ENCODE results near the gene UCP2.

UCP2 gene

GRCh38 chr11:73931951-73932350 lies 50.7 kb downstream of the UCP2 start:
- Mint-ChIP-seq H3K9me3 (no peaks in the 10 kb centered on the region), H3K27me3 (no peaks in the 10 kb centered on the region), H3K4me1 (ENCODE audit: low read depth) (no peaks in the 10 kb centered on the region), H3K27ac (no peak overlapping the region), H3K4me3 (no peak overlapping the region), H3K36me3 (ENCODE audit: low read depth) (peaks cover 73% of the 10 kb centered on the region)
- no peak for DNase-seq

- Mint-ChIP-seq H3K4me1 (ENCODE audit: low read depth) (no peaks in the 10 kb centered on the region), H3K27me3 (no peaks in the 10 kb centered on the region), H3K27ac (no peak overlapping the region), H3K4me3 (no peak overlapping the region), H3K36me3 (ENCODE audit: low read depth) (peaks cover 79% of the 10 kb centered on the region), H3K9me3 (no peaks in the 10 kb centered on the region)
- DNase-seq: no peak
Measured at GRCh38 chr11:73931039-73931645, 51.5 kb downstream of the UCP2 start.

GRCh38 chr11:73929388-73929787 lies 53.3 kb downstream of the UCP2 start:
- H3K27ac Mint-ChIP-seq: no peak overlapping the region
- no peaks in the 10 kb centered on the region for H3K27me3 Mint-ChIP-seq
- H3K4me3 Mint-ChIP-seq: no peak overlapping the region
- no peaks in the 10 kb centered on the region for H3K4me1 Mint-ChIP-seq (ENCODE audit: low read depth)
- H3K36me3 Mint-ChIP-seq (ENCODE audit: low read depth): peaks cover 88% of the 10 kb centered on the region
- no peak for DNase-seq
- no peaks in the 10 kb centered on the region for H3K9me3 Mint-ChIP-seq
